GM19025 (cell line): Measurements from ENCODE around the gene CLIP2.
"Not testable (repeated sequence)": the region's sequence is repeated elsewhere in the genome, so short reads cannot be mapped to it uniquely, and the experiment has no call there.

Experiments
- ATAC-seq: cut with Tn5 transposase; IDR thresholded peaks from one replicate; pipeline ENCODE4 v1.9.1; 2021; ENCODE audit warnings: mild to moderate bottlenecking, low read depth, moderate library complexity; ENCODE audit not compliant: unreplicated experiment

The CLIP2 gene

DNA sequence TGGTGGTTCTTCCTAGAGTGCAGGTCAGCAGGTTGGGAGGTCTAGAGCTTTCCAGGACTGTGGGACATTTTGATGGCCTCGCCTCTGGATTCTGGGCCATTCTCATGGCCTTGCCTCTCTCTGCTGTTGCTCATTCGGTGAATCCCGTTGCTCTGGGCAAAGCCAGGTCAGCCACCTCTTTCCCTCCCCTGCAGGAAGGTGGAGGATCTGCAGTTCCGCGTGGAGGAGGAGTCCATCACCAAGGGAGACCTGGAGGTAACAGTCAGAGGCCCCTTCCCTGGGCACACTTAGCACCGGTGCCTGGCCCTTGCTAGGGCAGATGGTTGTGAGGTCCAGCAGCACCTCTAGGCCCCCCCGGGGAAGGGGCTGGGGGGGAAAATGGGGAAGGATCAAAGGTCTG lies 74.9 kb downstream of the CLIP2 start:
- ATAC-seq, result no peak

- ATAC-seq, result no peak
These were observed 76.3 kb downstream of the CLIP2 start for GRCh38 chr7:74365322-74366022.

DNA sequence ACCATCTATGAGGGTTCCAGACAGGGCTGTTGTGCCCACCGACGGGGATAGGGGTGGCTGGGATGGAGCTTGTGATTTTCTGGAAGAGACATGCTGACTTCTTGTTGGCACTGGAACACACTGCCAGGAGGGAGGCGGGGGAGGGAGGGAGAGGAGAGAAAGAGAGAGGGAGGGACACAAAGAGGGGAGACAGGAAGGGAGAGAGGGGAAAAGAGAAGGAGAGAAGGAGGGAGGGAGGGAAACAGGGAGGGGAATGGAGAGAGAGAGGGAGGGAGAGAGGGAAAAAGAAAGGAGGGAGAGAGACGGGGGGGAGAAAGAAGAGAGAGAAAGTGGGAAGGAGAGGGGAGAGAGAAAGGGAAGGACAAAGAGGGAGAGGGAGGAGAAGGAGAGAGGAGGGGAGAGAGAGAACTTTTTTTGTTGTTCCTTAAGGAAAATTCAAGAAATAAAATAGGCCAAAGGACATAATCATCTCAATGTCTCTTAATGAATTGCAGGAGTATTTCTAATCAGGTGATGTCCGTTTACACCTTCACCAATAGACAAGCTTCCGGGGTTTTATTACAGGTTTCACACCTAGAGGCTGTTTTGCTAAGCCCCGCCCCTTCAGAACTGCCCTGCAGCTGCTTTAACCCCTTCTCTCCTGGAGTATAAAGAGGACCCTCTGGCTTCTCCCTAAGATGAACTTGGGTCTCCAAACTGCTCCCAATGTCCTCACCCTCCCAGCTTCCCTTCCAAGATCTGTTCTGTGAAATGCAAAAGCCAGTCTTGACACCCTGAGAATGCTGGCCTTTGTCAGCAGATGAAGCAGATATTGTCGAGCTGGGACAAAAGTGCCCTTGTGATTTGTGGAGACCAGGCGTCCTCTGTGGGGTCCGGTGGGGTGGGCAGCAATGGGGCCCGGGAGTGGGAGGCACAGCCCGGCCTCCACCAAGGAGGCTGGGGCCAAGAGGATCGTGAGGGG lies 82.5 kb downstream of the CLIP2 start:
- ATAC-seq, result no peak

DNA sequence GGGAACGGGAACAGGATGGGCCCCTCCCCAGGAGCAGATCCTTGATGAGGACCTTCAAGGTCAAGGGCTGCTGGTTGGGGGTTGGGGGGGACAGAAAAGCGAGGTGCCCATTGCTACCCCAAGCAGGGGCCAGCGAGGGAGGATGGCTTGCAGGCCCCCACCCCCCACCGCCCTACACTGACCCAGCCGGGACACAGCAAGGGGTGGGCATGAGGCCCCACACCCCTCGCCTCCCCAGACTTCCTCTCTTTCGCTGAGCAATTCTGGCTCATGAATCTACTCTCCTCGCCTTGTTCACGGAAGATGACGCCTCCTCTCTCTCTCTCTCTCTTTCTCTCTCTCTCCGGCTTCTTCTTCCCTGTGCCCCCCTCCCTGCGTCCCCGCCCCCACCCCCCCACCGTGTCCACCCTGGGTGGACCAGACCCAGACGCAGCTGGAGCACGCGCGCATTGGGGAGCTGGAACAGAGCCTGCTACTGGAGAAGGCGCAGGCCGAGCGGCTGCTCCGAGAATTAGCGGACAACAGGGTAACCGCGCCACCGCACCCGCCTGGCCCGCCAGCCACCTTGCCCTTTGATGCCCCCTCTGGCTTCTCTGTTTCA lies 83.4 kb downstream of the CLIP2 start:
- no peak for ATAC-seq

DNA sequence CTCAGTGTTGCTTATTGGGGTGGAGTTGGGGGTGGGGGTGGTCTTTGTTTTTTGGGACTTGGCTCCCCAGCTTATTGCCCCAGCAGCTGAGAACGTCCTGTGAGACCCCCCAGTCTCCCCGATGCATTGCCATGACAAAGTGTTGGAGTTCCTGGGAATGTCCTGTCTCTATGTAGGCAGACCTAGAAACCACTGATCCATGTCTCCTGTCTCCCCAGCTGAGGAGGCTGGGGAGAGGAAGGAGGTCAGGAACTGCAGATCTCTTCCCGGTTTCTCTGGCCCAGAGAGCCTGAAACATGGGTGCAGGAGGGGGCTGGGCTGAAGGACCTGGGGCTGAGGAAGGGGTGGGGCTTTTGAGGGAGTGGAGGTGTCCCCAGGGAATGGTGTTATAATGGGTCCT lies 84.3 kb downstream of the CLIP2 start:
- no peak for ATAC-seq

- ATAC-seq, result no peak
These were observed 86.6 kb downstream of the CLIP2 start for GRCh38 chr7:74375726-74376220.

DNA sequence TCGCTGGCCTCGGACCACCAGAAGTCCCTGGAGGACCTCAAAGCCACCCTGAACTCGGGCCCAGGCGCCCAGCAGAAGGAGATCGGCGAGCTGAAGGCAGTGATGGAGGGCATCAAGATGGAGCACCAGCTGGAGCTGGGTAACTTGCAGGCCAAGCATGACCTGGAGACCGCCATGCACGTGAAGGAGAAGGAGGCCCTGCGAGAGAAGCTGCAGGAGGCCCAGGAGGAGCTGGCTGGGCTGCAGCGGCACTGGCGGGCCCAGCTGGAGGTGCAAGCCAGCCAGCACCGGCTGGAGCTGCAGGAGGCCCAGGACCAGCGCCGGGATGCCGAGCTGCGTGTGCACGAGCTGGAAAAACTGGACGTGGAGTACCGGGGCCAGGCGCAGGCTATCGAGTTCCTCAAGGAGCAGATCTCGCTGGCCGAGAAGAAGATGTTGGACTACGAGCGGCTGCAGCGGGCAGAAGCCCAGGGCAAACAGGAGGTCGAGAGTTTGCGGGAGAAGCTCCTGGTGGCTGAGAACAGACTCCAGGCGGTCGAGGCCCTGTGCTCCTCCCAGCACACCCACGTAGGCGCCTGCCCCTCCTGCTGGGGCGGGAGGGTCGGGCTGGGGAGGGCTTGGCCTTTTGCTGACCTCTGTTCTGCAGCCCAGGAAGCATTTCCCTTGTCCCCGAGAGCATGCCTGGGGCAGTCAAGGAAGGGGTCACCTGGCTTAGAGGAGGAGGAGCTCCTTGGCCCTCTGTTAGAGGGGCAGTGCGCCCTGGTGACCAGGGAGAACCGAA lies 87.2 kb downstream of the CLIP2 start:
- ATAC-seq, result no peak

DNA sequence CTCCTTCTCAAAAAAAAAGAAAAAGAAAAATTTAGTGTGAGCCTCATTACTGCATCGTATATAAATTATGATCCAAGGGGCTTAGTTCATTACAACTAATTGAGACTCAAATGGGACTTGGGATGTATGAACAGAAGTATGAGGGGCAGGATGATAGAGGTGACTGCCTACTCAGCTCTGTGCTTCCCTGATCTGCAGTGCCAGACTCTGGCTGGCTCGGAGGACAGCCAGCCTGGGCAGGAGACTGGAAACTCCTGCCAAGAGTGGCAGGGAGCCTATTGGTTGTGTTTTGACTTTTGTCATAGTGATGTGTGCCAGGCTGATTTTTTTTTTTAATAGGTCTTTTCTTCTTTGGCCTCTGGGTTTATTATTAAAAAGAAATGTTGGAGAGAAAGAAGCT lies 90.7 kb downstream of the CLIP2 start:
- no peak for ATAC-seq

GRCh38 chr7:74380720-74381119 lies 91.5 kb downstream of the CLIP2 start:
- ATAC-seq, result no peak

DNA sequence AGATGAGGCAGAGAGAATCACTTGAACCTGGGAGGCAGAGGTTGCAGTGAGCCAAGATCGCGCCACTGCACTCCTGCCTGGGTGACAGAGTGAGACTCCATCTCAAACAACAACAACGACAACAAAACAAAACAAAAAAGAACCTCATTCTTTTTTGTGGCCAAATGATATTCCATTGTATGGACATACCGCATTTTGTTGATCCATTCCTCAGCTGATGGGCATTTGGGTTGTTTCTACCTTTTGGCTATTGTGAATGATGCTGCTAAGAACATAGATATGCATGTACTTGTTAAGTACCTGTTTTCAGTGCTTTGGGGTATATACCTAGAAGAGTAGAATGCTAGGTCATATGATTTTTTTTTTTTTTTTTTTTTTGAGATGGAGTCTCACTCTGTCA lies 94.9 kb downstream of the CLIP2 start:
- not testable (repeated sequence) for ATAC-seq

- not testable (repeated sequence) for ATAC-seq
These were observed 95.6 kb downstream of the CLIP2 start for GRCh38 chr7:74384854-74385253.

- ATAC-seq, result no peak
These were observed 98.4 kb downstream of the CLIP2 start for GRCh38 chr7:74387606-74388005.

DNA sequence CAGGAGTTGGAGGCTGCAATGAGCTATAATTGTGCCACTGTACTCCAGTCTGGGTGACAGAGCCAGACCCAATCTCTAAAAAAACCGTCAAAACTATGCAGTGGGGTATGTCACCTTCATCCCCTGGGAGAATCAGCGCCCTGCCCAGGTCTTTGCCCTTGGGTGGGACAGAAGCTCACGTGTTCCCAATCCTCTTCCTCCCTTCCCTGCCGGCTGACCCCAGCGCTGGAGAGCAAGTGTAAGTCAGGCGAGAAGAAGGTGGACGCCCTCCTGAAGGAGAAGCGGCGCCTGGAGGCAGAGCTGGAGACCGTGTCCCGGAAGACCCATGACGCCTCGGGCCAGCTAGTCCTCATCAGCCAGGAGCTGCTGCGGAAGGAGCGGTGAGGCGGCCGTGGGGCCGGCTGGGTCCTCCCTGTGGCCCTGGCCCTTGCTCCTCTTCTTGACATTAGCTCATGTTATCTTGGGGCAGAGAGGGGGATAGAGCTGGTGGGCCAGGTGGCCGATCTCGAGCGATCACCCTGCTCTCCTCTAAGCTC lies 99.7 kb downstream of the CLIP2 start:
- no peak for ATAC-seq

DNA sequence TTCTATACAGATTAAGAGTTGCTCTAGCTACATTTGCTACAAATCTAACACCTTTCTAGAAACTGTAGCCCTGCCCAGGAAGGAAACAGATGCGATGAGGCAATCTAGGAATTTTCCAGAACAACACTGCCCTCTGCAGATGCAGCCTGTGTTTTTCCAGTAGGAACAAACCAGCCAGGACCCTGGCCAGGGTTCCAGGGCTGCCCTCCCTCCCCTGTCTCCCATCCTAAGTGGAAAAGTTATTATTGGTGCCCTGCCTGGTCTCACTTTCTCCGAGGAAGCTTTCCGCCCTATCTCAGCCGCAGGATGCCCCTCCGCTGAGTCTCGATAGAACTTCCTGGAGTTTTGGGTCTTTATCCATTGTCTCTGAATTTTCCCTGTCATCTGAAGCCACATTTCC lies 104.5 kb downstream of the CLIP2 start:
- ATAC-seq, result not testable (repeated sequence)

DNA sequence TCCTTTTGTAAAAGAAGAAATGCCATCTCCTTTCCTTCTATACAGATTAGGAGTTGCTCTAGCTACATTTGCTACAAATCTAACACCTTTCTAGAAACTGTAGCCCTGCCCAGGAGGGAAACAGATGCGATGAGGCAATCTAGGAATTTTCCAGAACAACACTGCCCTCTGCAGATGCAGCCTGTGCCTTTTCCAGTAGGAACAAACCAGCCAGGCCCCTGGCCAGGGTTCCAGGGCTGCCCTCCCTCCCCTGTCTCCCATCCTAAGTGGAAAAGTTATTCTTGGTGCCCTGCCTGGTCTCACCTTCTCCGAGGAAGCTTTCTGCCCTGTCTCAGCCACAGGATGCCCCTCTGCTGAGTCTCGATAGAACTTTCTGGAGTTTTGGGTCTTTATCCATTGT lies 105.4 kb downstream of the CLIP2 start:
- ATAC-seq, result not testable (repeated sequence)

DNA sequence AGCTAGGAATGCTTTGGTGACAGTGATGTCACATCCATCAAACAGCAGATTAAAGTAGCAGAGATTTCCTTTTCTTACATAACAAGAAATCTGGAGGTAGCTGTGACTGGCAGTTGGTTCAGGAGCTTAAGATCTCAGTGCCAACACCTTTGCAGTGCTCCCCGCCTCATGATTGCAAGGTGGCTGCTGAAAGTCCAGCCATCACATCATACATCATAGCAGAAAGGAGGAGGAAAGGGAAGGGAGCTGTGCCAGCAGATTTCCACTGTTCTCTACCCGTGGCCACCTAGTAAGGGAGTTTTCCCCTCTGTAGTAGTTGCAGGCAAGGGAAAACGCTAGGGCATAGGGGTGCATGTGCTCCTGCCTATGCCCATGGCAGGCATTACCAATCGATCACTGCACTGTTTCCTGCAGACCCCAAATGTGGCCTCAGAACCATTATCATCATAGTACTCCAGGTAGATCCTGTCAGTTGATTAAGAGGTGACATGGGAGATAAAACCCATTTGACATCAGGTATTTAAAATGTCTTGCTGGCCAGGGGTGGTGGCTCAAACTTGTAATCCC lies 106.6 kb downstream of the CLIP2 start:
- no peak for ATAC-seq

GRCh38 chr7:74396993-74397392 lies 107.8 kb downstream of the CLIP2 start:
- no peak for ATAC-seq

- no peak for ATAC-seq
These were observed 109.2 kb downstream of the CLIP2 start for GRCh38 chr7:74398426-74398825.

GRCh38 chr7:74399006-74399405 lies 109.8 kb downstream of the CLIP2 start:
- no peak for ATAC-seq
